Endothelial cell of umbilical vein (primary cell): ENCODE results near the gene P2RY8. TPM values are rescaled to one million over a fixed set of nuclear protein-coding genes. Genes with fewer than 3 reads are reported as not detected.
"Not testable (repeated sequence)": the region's sequence is repeated elsewhere in the genome, so short reads cannot be mapped to it uniquely, and the experiment has no call there.

ENCODE experiments used
- BruUV-seq: library from RNA; stranded (reverse); fragments of 400-500 nt; replicated peaks from 2 replicates; lab custom pipeline; 2021; lab: Mats Ljungman, UMichigan
- CTCF ChIA-PET: fragments of 300-600, 350-600 bp; sonication (Branson Sonifier 250); formaldehyde crosslinking; loops from one replicate; lab custom pipeline; 2021; ENCODE audit warnings: antibody characterized with exemption, inconsistent platforms; lab: Charles Lee
- POLR2A ChIA-PET: fragments of 300-600, 350-600 bp; sonication (Branson Sonifier 250); formaldehyde crosslinking; loops from one replicate; lab custom pipeline; 2021; ENCODE audit warnings: antibody characterized with exemption, inconsistent platforms; lab: Charles Lee
- DNase-seq: peaks from one replicate; pipeline ENCODE4 v3.0.0-alpha.2; 2011; ENCODE audit warnings: low read depth, low spot score
- FAIRE-seq: peaks from 2 replicates; lab custom pipeline; 2011; peaks lifted over from hg19 to GRCh38; lab: Jason Lieb, UNC
- H2AFZ ChIP-seq: 2 replicates; pipeline ENCODE4 v1.6.0; 2012; ENCODE audit warnings: low read depth, low read length, control low read depth, inconsistent platforms
- H3K27ac ChIP-seq: 2 replicates; pipeline ENCODE4 v1.5.1; 2011; ENCODE audit warnings: low read depth, mild to moderate bottlenecking, control low read depth, low read length, moderate library complexity; ENCODE audit not compliant: insufficient read depth
- H3K27me3 ChIP-seq, 2 experiments: 2 replicates each; pipeline versions ENCODE4 v1.6.0 to v1.6.1; 2011; ENCODE audit warnings: low read length in 2 of 2, mixed read lengths in 1 of 2; ENCODE audit not compliant: control insufficient read depth in 2 of 2, insufficient read depth in 2 of 2
- H3K36me3 ChIP-seq, 2 experiments: 2 replicates in 1 of 2; 3 replicates in 1 of 2; pipeline ENCODE4 v1.5.1; 2011; ENCODE audit warnings: low read length in 2 of 2, mild to moderate bottlenecking in 1 of 2, moderate library complexity in 1 of 2; ENCODE audit not compliant: control insufficient read depth in 2 of 2, insufficient read depth in 2 of 2; ENCODE audit errors: extremely low read depth in 1 of 2
- H3K4me1 ChIP-seq: 3 replicates; pipeline ENCODE4 v1.5.1; 2011; ENCODE audit warnings: mild to moderate bottlenecking, low read length; ENCODE audit not compliant: control insufficient read depth, insufficient read depth; ENCODE audit errors: extremely low read depth
- H3K4me2 ChIP-seq: 2 replicates; pipeline ENCODE4 v1.6.1; 2011; ENCODE audit warnings: low read length, control low read depth, mixed read lengths; ENCODE audit not compliant: insufficient read depth
- H3K4me3 ChIP-seq, 3 experiments: fragments of 200-600 bp in 1 of 3; sonication (generic), shearing (Covaris generic) in 1 of 3; replicated peaks in 1 of 3; 2 replicates each; pipeline ENCODE4 v1.5.1; 2011 to 2016; ENCODE audit warnings: control low read depth in 3 of 3, low read length in 3 of 3, mild to moderate bottlenecking in 2 of 3, inconsistent platforms in 1 of 3, low read depth in 1 of 3, moderate library complexity in 1 of 3; ENCODE audit not compliant: insufficient read depth in 1 of 3
- H3K79me2 ChIP-seq: 2 replicates; pipeline ENCODE4 v1.6.0; 2012; ENCODE audit warnings: low read length, inconsistent platforms; ENCODE audit not compliant: control insufficient read depth, insufficient read depth
- H3K9ac ChIP-seq: replicated peaks from 2 replicates; pipeline ENCODE3; 2011; ENCODE audit warnings: low read length, control low read depth; ENCODE audit not compliant: insufficient read depth; ENCODE audit errors: extremely low read depth
- H3K9me1 ChIP-seq: replicated peaks from 3 replicates; pipeline ENCODE4 v1.6.0; 2011; ENCODE audit warnings: mild to moderate bottlenecking, low read length; ENCODE audit not compliant: control insufficient read depth, insufficient read depth; ENCODE audit errors: extremely low read depth
- H3K9me3 ChIP-seq: replicated peaks from 2 replicates; pipeline ENCODE4 v1.5.1; 2012; ENCODE audit warnings: low read length, inconsistent platforms; ENCODE audit not compliant: control insufficient read depth, insufficient read depth
- H4K20me1 ChIP-seq: replicated peaks from 2 replicates; pipeline ENCODE3; 2011; ENCODE audit warnings: mild to moderate bottlenecking, low read length; ENCODE audit not compliant: control insufficient read depth, insufficient read depth; ENCODE audit errors: extremely low read depth
- CTCF ChIP-seq, 2 donors: IDR thresholded peaks; 1 replicate in 1 of 2; 2 replicates in 1 of 2; pipeline ENCODE4 v1.5.1; 2011; ENCODE audit warnings: low read length in 2 of 2, mild to moderate bottlenecking in 2 of 2, moderate library complexity in 2 of 2, control low read depth in 1 of 2, inconsistent platforms in 1 of 2, low read depth in 1 of 2; ENCODE audit not compliant: insufficient read depth in 1 of 2; ENCODE audit errors: extremely low read depth in 1 of 2
- FOS ChIP-seq: IDR thresholded peaks from 2 replicates; pipeline ENCODE4 v1.6.1; 2011; ENCODE audit warnings: mild to moderate bottlenecking, low read length, moderate library complexity, borderline replicate concordance; ENCODE audit not compliant: insufficient read depth
- GATA2 ChIP-seq: IDR thresholded peaks from 2 replicates; pipeline ENCODE4 v1.7.0; 2011; ENCODE audit warnings: low read depth, mild to moderate bottlenecking, moderate library complexity, mixed read lengths, low read length; ENCODE audit not compliant: insufficient read length, insufficient read depth
- JUN ChIP-seq: IDR thresholded peaks from 2 replicates; pipeline ENCODE4 v1.6.1; 2011; ENCODE audit warnings: borderline replicate concordance, low read depth; ENCODE audit not compliant: insufficient read length, insufficient read depth
- POLR2A ChIP-seq: IDR thresholded peaks from 2 replicates; pipeline ENCODE4 v1.6.1; 2012; ENCODE audit warnings: low read depth, mild to moderate bottlenecking, control low read depth, low read length
- dilution Hi-C: fragments of 300-500 bp; cut with MboI; formaldehyde crosslinking; loops from one replicate; pipeline ENCODE4 v1.15.0; 2019; ENCODE audit warnings: low sequenced_read_pairs; ENCODE audit not compliant: extremely low pct_ligation_motif_present
- intact Hi-C: fragments of 100-400 bp; cut with micrococcal nuclease; formaldehyde crosslinking; loops from one replicate; pipeline ENCODE4 v1.10.0; 2022
- polyA plus RNA-seq, 4 experiments: library from polyadenylated mRNA; depleted of rRNA in 3 of 4; stranded (reverse) in 3 of 4; unstranded in 1 of 4; fragments of >200 nt; gene quantifications; 2 replicates each; pipeline versions ENCODE4 v1.2.1 to v1.2.3, GENCODE V29; 2011 to 2012; ENCODE audit warnings: missing spikeins in 1 of 4
- total RNA-seq: library from RNA; stranded (reverse); gene quantifications from 2 replicates; pipeline ENCODE4 v1.2.3, GENCODE V29; 2021

The P2RY8 gene
- total and polyA plus RNA-seq, 2 donors (not counting 3 experiments of a cell fraction or from before 2014, with no cell fraction given), result not detected

- Histone ChIP-seq H3K9ac (no peak overlapping the region), H3K27me3 (no peaks in the 10 kb centered on the region), H2AFZ (no peak overlapping the region), H3K9me1 (no peaks in the 10 kb centered on the region), H4K20me1 (no peaks in the 10 kb centered on the region), H3K9me3 (no peaks in the 10 kb centered on the region), H3K4me2 (no peak overlapping the region), H3K27ac (no peak overlapping the region), H3K4me1 (no peaks in the 10 kb centered on the region), H3K79me2 (no peaks in the 10 kb centered on the region), H3K36me3 (no peaks in the 10 kb centered on the region), H3K4me3 (no peak overlapping the region)
- ChIA-PET CTCF (no interaction called here), POLR2A (no interaction called here)
- intact Hi-C loops (no loop called here), dilution Hi-C loops (no loop called here)
- BruUV-seq, result no TSS peak
- TF ChIP-seq POLR2A, result no peak
- TF ChIP-seq FOS, result no peak
- no peak for TF ChIP-seq CTCF (IDR thresholded peaks at IDR 0.05; ENCODE audit: extremely low read depth in 1 of 2, insufficient read depth in 1 of 2, low read depth in 1 of 2, low read length in 2 of 2)
- no peak for TF ChIP-seq GATA2
- no peak for TF ChIP-seq JUN
- FAIRE-seq (no peak), DNase-seq (no peak)
Measured at GRCh38 chrX:1491851-1492349, 45.1 kb downstream of the P2RY8 start.

- H3K27me3 ChIP-seq, H3K9ac ChIP-seq, H3K27ac ChIP-seq, dilution Hi-C loops, CTCF ChIA-PET, H4K20me1 ChIP-seq, H3K79me2 ChIP-seq, DNase-seq, H3K36me3 ChIP-seq, intact Hi-C loops, H3K9me1 ChIP-seq, H3K9me3 ChIP-seq, H2AFZ ChIP-seq, H3K4me3 ChIP-seq, BruUV-seq, H3K4me1 ChIP-seq, H3K4me2 ChIP-seq, FAIRE-seq, POLR2A ChIA-PET: not testable (repeated sequence)
Measured at GRCh38 chrX:1491248-1491647, 45.7 kb downstream of the P2RY8 start.

DNA sequence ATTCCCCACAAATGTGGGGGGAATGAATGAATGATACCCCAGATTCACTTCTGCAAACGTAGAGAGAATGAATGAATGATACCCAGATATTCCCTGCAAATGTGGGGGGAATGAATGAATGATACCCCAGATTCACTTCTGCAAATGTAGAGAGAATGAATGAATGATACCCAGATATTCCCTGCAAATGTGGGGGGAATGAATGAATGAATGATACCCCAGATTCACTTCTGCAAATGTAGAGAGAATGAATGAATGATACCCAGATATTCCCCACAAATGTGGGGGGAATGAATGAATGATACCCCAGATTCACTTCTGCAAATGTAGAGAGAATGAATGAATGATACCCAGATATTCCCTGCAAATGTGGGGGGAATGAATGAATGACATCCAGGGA lies 46.3 kb downstream of the P2RY8 start:
- H3K9ac ChIP-seq, H3K4me3 ChIP-seq, H3K79me2 ChIP-seq, H4K20me1 ChIP-seq, H3K27me3 ChIP-seq, FAIRE-seq, H3K36me3 ChIP-seq, dilution Hi-C loops, H3K27ac ChIP-seq, intact Hi-C loops, H3K4me2 ChIP-seq, H3K9me1 ChIP-seq, H2AFZ ChIP-seq, DNase-seq, H3K4me1 ChIP-seq, H3K9me3 ChIP-seq, BruUV-seq, POLR2A ChIA-PET, CTCF ChIA-PET: not testable (repeated sequence)
